GM19328 (cell line): ENCODE measurements around the gene EVL.

Experiments used
- ATAC-seq: cut with Tn5 transposase; IDR thresholded peaks from one replicate; pipeline ENCODE4 v1.9.1; 2021; ENCODE audit warnings: mild to moderate bottlenecking, moderate library complexity; ENCODE audit not compliant: unreplicated experiment

EVL gene

DNA sequence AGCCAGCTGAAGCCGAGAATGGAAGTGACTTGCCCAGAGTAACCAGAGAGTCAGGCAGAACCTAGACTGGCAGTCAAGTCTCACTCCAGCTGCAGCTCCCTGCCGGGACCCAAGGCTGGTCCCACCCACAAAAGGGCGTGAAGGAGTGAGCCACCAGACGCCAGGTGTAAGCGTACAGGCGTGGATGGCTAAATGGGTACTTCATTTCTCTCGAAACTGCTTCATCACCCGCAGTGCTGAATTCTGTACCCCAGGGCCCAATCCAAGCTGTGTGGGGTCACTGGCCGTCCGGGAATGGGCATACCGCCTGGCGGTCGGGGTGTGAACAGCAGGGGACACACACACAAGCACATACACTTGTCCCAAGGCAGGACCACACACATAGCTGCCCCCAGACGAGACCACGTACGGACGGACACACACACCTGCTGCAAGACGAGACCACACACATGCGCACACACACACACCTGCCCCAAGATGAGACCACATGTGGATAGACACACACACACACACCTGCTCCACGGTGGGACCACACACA is 59.4 kb downstream of the EVL start:
- no peak for ATAC-seq

DNA sequence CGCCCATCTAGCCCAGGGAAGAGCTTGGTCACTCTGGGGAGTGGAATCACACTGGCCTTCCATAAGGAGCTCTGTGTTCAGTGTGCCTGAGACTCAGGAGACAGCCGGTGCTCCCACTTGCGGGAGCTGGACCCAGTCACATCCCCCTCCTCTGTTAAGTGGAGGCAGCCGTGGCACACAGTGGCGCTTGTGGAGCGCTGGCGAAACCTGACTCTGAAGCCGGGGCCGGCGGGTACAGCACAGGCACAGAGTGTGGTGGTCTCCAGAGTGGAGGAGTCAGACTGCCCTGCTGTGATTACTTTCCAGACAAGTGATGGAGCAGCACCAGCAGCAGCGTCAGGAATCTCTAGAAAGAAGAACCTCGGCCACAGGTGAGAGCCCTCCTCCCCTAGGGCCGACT is 61.2 kb downstream of the EVL start:
- ATAC-seq: no peak

DNA sequence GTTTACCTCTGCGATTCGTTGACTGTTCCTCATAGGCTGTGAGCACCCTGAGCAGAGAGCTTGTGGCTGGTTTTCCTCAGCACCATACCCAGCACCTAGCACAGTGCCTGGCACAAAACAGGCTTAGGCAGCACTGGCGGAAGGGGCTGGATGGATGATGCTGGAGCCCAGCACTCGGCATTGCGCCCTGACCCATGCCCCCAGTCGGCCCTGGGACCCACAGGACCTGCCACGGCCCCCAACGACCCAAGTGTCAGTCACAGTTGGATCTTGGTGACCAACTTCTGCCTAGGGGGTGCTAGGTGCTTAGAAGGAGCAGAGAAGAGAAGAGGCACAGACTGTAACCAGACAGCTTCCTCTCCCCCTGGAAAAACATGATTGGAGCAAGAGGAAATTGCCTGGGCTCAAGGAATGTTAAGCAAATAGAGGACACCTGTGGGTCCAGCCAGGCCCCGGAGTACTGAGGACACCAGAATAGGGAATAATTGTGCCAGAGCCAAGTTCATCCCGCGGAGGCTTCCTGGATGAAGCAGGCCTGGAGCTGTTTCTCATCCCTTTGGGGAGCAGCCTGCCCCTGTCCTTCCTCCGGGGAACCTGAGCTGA is 62.7 kb downstream of the EVL start:
- ATAC-seq: no peak

DNA sequence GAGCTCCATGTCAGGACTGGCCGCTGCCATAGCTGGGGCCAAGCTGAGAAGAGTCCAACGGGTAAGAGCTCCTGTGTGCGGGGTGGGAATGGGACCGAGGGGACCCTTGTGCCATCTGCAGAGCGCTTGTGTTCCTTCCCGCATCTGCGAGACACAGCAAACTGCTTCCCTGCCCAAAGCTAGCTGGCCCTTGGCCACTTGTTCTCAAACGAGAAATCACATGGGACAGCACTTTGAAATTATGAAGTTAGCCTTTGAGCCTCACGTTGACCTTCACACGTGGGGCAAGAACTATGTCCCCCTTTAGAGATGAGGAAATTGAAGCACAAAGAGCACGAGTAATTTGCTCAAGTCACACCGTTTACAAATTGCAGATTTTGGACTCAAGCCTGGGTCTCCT is 63.5 kb downstream of the EVL start:
- no peak for ATAC-seq

DNA sequence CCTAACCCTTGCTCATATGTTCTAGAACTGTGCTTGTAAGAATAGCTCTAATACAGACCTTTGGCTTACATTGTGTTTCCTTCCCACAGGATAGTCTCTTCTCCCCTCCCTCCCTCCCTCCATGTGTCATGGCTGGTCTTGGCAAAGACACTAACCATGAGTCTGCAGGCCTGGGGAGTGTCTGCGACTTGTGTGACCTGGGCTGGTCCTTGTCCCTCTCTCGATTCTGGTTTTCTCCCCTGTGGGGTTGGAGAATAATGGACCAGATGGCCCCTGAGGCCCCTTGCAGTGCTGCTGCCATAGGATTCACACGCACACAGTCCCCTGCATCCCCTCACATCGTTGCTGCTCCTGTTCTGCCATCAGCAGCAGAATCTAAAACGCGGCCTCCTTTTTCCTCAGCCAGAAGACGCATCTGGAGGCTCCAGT is 64.0 kb downstream of the EVL start:
- ATAC-seq: no peak

DNA sequence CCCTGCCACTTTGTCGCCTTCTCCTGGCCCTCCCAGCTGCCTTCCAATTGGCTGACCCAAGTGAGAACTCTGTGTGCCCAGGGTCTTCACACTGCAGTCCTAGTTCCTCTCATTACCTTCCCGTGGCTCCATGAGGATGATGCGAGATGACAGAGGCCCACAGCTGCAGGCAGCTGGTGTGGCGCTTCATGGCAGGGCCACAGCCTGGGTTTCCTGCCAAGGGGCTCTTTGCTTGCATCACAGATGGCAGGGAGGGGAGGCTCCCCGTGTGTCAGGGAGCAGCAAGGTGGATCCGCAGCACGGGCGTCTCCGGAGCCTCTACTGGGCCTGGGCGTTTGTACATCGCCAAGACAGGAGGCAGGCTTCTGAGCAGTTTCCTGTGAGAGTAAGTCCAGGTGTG is 65.3 kb downstream of the EVL start:
- no peak for ATAC-seq

DNA sequence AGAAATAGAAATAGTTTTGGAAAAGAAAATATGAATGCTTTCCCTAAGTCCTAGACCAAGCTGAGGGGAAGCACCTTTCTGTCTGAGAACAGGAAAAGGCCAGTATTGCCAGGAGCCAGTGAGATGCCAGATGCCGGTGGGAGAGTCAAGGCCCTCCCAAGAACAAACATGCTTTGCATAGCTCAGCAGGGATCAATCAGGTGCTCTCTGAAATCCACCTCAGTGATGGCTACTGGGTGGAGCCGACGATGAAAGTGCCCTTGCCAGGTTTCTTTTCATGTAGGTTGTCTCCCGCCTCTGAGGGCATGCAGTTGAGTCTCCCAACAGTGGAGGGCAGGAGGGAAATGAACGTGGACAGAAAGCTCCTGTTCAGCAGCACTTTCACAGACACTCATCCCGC is 66.0 kb downstream of the EVL start:
- no peak for ATAC-seq

DNA sequence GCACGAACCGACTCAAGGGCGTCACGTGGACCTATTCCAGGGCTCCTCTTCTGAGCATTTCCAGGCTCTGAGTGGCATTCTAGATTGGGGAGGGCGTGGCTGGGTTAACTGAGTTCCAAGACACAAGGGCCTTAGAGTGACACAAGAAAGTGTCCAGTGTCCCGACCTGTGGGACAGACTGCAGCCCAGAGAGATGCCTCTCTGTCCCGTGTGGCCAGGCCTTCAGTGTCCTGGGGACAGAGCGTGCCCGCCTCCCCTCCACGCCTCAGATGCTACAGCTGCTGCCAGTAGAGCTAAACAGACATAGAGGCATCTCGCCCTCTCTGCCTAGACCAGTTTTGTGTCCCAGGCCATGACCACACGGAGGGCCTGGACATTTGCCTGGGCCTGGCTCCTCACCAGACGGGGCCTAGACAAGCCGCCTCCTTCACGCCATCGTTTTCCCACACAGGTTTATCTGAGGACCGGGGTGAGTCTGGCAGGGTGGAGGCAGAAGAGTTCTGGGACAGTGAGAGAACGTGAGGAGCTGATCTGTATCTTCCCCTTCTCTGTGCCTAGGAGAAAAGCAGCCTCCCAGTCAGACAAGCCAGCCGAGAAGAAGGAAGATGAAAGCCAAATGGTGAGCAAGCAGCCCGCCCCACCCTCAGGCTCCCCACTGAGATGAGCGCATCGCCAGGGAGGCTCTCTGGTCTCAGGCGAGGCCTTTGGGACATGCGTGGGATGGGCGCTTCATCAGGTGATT is 67.1 kb downstream of the EVL start:
- no peak for ATAC-seq

DNA sequence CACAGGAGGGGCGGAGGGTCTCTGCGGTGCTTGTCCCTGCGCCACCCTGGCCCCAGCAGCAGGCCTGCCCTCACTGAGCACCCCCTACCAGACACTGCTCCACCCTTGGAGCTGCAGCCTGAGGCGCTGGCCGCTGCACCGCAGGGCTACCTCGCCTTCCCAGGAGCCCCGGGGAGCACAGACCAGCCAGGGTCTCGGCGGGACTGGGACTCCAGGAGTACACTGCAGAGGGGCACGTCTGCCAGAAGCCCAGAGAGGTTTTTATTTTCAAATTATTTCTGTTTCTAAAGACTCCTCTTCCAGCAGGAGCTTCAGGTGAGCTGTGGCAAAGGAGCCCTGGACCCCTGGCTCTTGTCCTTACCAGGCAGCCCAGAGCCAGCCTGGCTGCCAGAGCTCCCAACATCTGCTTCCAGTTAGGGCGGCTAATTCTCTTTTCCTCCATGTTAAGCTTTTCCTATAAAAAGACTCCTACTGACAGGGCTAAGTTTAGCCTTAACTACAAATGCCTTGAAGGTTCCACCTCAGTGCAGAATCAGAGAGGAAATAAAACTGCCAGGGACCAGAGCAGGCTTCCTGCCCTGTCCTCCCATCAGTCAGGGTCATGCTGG is 67.8 kb downstream of the EVL start:
- ATAC-seq: no peak

DNA sequence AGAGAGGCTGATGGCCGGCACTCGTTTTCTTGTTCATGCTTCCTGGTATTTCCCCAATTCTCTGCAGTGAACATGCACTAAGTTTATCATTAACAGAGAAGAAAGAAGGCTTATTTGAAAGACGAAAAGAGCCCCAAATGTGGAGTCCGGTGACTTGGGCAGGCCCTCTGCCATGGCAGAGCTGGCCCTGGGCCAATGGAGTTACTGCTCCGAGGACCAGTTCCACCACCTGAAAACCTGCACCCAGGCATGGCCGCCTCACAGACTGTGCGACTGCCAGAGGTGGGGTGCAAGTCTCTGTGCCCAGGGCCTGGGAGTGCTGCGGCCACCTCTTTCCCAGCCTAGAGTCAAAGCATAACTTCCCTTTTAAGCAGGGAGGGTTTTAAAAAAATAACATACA is 69.4 kb downstream of the EVL start:
- no peak for ATAC-seq

DNA sequence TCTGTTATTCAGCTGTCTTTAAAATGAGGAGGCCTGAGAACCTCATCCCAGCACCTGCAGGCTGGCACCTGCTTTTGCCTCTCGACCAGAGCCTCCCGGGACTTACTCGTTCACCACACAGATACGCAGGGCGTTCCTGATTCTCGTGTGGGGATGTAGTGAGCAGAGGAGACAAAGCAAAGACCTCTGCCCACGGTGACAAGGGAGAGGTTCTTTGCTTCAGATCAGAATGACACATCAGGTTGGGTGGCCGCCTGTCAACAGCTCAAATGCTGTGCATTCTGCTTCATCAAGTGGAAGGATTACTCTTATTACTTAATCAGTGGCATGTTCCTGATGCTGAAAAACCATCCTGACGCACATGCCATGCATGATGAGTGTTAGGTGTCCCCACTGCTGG is 69.9 kb downstream of the EVL start:
- ATAC-seq: no peak

DNA sequence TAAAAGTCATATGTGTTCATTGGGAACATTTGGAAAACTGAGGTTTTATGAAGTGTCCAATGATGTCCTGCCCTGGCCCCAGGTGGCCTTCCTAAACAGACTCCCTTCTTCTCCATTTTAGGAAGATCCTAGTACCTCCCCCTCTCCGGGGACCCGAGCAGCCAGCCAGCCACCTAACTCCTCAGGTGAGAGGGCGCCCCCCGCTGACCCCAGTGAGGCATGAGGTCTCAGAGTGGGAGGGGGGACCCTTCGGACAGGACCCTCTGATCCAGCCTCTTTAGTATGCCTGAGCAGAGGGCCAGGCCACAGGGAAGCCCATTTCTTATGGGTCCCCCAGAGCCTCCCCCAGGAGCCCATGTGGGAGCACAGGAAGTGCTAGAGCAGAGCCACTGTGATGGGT is 70.6 kb downstream of the EVL start:
- no peak for ATAC-seq

DNA sequence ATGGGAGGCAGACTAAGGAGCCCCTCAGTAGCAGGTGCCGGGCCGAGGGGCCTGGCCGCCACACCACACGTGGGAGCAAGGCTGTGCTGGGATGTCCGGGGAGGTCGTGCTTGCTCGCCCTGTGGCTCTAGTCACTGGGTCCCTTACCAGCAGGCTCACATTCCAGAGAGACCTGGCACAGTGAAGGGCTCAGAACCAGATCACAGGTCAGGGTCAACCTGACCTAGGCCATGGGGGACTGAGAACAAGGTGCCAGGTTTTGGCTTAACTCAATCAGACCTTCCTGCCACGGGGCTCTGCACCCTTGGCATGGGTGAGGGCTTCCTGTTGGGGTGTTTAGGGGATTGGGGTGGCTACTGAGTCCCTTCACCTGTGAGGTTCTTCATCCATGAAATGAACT is 72.0 kb downstream of the EVL start:
- no peak for ATAC-seq

DNA sequence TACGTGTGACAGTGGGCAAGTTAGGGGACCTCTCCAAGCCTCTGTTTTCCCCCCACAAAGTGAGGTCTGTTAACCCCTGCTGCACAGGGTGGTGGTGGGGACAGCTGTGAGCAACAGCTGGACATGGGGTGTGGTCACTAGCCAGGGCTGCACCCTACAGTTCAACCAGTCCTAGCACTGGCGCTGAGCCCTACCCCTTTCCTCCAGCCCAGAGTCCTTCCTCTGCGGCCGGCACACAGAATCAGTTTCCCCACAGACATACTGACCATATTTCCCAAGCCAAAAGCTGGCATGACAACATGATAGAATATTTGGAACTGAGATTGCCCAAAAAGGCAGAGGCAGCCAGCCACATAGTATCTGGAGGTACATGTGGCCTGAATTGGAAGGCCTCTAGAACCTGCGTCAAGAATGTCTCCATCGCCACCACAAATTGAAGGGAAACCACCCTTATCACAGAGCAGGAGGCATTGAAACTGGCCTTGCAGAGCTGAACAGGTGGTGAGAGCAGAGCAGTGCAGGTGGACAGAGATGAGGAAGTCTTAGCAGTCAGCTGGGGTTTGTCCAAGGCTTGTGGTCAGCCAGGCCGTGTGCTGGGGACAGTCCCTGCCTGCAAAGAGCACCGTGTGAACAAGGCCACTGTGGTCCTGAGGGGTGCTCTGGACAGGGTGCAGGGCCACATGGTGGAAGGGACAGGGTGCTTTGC is 73.0 kb downstream of the EVL start:
- no peak for ATAC-seq

DNA sequence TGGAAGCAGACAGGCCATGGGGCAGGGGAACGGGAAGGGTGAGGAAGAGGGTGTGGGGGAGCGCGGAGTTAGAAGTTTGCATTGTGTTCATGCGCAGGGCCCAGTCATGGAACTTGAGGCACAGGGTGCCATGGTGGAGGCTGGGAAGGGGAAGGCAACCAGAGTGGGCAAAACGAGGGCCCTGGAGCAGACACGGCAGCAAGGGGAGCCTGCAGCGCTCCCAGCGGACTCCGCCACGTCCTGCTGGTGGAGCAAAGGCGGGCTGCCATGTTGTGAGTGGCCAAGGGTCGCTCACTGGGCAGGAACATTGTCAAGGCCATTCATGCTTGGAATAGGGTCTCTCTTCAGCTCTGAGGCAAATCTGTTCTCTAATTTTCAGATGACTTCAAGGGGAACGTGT is 73.7 kb downstream of the EVL start:
- ATAC-seq: no peak

DNA sequence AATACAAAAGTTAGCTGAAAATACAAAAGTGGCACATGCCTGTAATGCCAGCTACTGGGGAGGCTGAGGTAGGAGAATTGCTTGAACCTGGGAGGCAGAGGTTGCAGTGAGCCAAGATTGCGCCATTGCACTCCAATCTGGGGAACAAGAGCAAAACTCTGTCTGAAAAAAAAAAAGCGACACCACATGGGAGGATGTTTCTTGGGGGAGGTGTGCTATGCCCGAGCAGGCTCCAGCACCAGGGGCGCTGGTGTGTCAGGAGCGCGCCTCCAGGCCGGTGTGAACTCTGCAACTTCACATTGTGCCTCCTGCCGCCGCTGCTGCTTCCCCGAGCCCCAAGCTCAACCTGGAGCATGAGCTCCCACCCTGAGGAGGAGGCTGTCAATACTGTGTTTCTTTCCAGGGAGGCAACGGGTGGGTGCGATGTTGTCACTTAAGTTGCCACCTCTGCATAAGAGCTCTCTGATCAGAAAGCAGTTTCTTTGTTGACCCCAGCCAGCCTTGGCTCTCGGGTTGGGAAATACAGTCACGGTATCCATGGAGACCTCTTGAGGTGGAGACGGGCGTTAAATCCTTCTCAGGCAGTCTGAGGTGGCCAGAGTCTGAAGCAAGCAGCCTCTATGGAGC is 75.3 kb downstream of the EVL start:
- no peak for ATAC-seq

DNA sequence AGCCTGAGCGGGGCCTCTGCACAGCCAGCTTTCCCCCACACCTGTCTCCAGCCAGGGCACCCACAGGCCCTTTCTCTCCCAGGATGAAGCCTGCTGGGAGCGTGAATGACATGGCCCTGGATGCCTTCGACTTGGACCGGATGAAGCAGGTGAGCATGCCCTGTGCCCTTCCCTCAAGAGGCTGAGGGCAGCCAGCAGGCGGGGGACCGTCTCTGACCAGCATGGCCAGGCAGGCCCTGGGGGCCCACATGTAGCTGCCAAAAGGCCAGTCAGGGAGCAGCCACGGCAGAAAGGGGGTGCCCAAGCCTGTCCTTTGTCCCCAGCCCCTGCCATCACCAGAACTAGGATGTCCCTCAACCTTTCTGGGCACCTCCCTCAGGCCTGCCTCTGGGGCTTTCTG is 75.9 kb downstream of the EVL start:
- ATAC-seq: no peak

DNA sequence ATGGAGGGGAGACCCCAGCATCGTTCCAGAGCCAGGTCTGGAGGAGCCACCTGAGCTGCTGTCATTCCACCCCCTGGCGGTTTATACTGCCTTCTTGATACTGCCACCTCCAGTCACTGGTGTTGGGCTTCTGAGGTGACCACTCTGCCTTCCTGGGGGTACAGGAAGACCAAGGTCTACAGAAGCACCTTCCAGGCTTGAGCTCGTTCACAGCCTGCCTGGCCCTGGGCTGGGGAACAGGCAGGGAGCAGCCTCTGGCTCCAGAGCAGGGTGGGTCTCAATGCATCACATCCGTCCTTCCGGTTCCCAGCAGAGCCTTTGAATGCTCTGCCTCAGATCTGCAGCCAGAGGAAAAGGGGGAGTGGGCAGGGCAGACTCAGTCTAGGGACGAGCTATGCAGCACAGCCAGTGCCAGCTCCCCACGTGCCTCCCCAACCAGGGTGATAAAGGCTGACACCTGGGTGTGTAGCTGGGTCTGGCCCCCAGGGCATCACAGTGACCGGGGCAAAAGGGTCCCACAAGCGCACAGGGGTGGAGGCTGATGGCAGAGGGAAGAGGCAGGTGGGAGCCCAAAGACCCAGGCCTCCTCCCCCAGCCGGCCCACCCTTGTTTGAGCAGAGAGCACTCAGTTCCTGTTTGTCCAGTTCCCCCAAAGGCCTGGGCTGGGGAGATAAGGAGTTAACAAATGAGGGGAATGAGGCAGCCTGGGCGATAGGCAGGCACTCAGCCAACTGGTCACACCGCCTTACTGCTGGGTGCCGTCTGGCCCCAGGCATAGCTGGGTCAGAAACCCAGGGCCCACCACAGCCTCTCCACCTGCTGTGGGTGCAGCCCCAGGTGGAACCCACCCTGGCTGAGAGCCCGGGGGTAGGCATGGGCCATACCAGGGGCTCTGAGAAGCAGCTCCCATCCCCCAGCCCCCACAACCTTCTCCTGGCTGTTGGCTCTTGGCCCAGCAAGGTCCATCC is 77.1 kb downstream of the EVL start:
- ATAC-seq: no peak

DNA sequence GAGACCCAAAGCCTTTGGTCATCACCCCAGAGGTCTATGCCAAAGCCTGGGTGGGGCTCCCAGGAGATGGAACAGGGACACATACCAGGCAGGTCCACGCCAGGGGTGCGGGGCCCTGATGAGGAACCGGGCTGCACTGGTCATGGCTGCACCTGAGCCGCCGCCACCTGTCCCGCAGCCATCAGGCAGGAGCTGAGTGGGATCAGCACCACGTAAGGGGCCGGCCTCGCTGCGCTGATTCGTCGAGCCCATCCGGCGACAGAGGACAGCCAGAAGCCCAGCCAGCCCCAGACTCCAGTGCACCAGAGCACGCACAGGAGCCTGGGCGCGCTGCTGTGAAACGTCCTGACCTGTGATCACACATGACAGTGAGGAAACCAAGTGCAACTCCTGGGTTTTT is 78.3 kb downstream of the EVL start:
- no peak for ATAC-seq

DNA sequence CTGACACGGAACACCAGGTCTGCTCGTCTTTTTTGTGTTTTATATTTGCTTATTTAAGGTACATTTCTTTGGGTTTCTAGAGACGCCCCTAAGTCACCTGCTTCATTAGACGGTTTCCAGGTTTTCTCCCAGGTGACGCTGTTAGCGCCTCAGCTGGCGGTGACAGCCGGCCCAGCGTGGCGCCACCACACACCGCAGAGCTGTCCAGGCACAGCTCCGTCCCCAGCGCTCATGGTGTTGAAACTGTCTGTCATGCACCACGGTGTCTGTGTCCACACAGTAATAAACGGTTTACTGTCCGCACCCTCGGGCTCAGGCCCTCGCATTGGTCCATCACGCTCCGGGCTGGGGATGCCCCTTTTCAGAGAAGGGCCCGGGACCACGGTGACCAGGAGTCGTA is 78.7 kb downstream of the EVL start:
- ATAC-seq: no peak
